Neural cell (in vitro differentiated cells): ENCODE data around the gene EFCAB8. TPM values are rescaled to one million over a fixed set of nuclear protein-coding genes. Genes with fewer than 3 reads are reported as not detected.

Experiments
- H2AFZ ChIP-seq: fragments of 200-600, 300-800 bp; sonication (generic), shearing (Covaris generic); 2 replicates; pipeline ENCODE4 v1.6.0; 2014; ENCODE audit warnings: low read depth, mild to moderate bottlenecking, antibody characterized with exemption, low read length, moderate library complexity
- H3F3A ChIP-seq: fragments of 200-600 bp; shearing (Covaris generic); 2 replicates; pipeline ENCODE4 v1.6.1; 2016; ENCODE audit warnings: mild to moderate bottlenecking, moderate library complexity, mixed read lengths, antibody characterized with exemption, low read length; ENCODE audit not compliant: insufficient read depth, poor library complexity, severe bottlenecking
- H3K27ac ChIP-seq: fragments of 200-600, 300-800 bp; sonication (generic), shearing (Covaris generic); 2 replicates; pipeline ENCODE4 v1.5.1; 2014; ENCODE audit warnings: mild to moderate bottlenecking, low read length, moderate library complexity
- H3K27me3 ChIP-seq: fragments of 300-800, 200-600 bp; sonication (generic), shearing (Covaris generic); 2 replicates; pipeline ENCODE4 v1.6.0; 2014; ENCODE audit warnings: mild to moderate bottlenecking, low read depth, low read length, moderate library complexity; ENCODE audit not compliant: insufficient read depth
- H3K36me3 ChIP-seq: fragments of 300-800, 200-600 bp; sonication (generic), shearing (Covaris generic); 2 replicates; pipeline ENCODE4 v1.5.1; 2014; ENCODE audit warnings: mild to moderate bottlenecking, antibody characterized with exemption, low read length, moderate library complexity; ENCODE audit not compliant: insufficient read depth
- H3K4me2 ChIP-seq: fragments of 300-800, 200-600 bp; sonication (generic), shearing (Covaris generic); 2 replicates; pipeline ENCODE4 v1.6.0; 2014; ENCODE audit warnings: mild to moderate bottlenecking, low read length
- H3K4me3 ChIP-seq: fragments of 300-800, 200-600 bp; sonication (generic), shearing (Covaris generic); 2 replicates; pipeline ENCODE4 v1.5.1; 2014; ENCODE audit warnings: mild to moderate bottlenecking, low read length, moderate library complexity
- H3K79me2 ChIP-seq: fragments of 200-600 bp; shearing (Covaris generic); replicated peaks from 2 replicates; pipeline ENCODE4 v1.6.0; 2014; ENCODE audit warnings: mild to moderate bottlenecking, low read length, moderate library complexity; ENCODE audit not compliant: insufficient read depth
- H3K9ac ChIP-seq: fragments of 300-800, 200-600 bp; sonication (generic), shearing (Covaris generic); 2 replicates; pipeline ENCODE4 v1.6.1; 2016; ENCODE audit warnings: mild to moderate bottlenecking, low read length, mixed read lengths
- H3K9me2 ChIP-seq: fragments of 200-600 bp; shearing (Covaris generic); 2 replicates; pipeline ENCODE4 v1.6.1; 2016; ENCODE audit warnings: mild to moderate bottlenecking, low read length, mixed read lengths; ENCODE audit not compliant: insufficient read depth
- H3K9me3 ChIP-seq: fragments of 200-600, 300-800 bp; sonication (generic), shearing (Covaris generic); 2 replicates; pipeline ENCODE4 v1.6.1; 2016; ENCODE audit warnings: mild to moderate bottlenecking, mixed run types, low read length, moderate library complexity, mixed read lengths
- H4K20me1 ChIP-seq: fragments of 200-600 bp; shearing (Covaris generic); 2 replicates; pipeline ENCODE4 v1.6.1; 2016; ENCODE audit warnings: mild to moderate bottlenecking, mixed run types; ENCODE audit not compliant: insufficient read depth
- CTCF ChIP-seq: fragments of 450-650 bp; IDR thresholded peaks from 2 replicates; pipeline ENCODE4 v1.5.1; 2014; ENCODE audit warnings: antibody characterized with exemption, mild to moderate bottlenecking, moderate library complexity; ENCODE audit not compliant: poor library complexity, severe bottlenecking
- EP300 ChIP-seq: fragments of 450-650 bp; conservative IDR thresholded peaks from 2 replicates; pipeline ENCODE4 v1.6.1; 2014; ENCODE audit warnings: antibody characterized with exemption, mild to moderate bottlenecking, moderate library complexity; ENCODE audit not compliant: poor library complexity, severe bottlenecking
- EZH2 ChIP-seq: fragments of 200-600, 300-800 bp; shearing (Covaris generic), sonication (generic); IDR thresholded peaks from 2 replicates; pipeline ENCODE4 v1.6.1; 2014; ENCODE audit warnings: antibody characterized with exemption, low read length, borderline replicate concordance, mild to moderate bottlenecking; ENCODE audit not compliant: insufficient read depth, poor library complexity, severe bottlenecking
- MXI1 ChIP-seq: fragments of 450-650 bp; conservative IDR thresholded peaks from 2 replicates; pipeline ENCODE4 v1.6.1; 2014; ENCODE audit warnings: antibody characterized with exemption, mild to moderate bottlenecking; ENCODE audit not compliant: poor library complexity, severe bottlenecking
- POLR2AphosphoS5 ChIP-seq: IDR thresholded peaks from 2 replicates; pipeline ENCODE4 v1.6.1; 2012
- RAD21 ChIP-seq: fragments of 450-650 bp; conservative IDR thresholded peaks from 2 replicates; pipeline ENCODE4 v1.6.1; 2014; ENCODE audit warnings: antibody characterized with exemption, mild to moderate bottlenecking, moderate library complexity
- REST ChIP-seq: IDR thresholded peaks from 2 replicates; pipeline ENCODE4 v1.6.1; 2012; ENCODE audit warnings: borderline replicate concordance
- SMC3 ChIP-seq: fragments of 450-650 bp; conservative IDR thresholded peaks from 2 replicates; pipeline ENCODE4 v1.6.1; 2014; ENCODE audit warnings: antibody characterized with exemption, mild to moderate bottlenecking, moderate library complexity; ENCODE audit not compliant: poor library complexity
- TAF1 ChIP-seq: IDR thresholded peaks from 2 replicates; pipeline ENCODE4 v1.6.1; 2012; ENCODE audit warnings: low read depth
- polyA plus RNA-seq: library from polyadenylated mRNA; depleted of rRNA; stranded (reverse); fragments of >200 nt; gene quantifications from 2 replicates; pipeline ENCODE4 v1.2.3, GENCODE V29; 2014

EFCAB8 gene
- polyA plus RNA-seq, 1 donor from 2014 or later: not detected

- Histone ChIP-seq H3K79me2 (no peaks in the 10 kb centered on the region), H3F3A (no peaks in the 10 kb centered on the region), H3K9me3 (peaks cover 8% of the 10 kb centered on the region), H3K4me3 (no peak overlapping the region), H3K27me3 (no peaks in the 10 kb centered on the region), H3K9ac (no peak overlapping the region), H4K20me1 (no peaks in the 10 kb centered on the region), H3K36me3 (no peaks in the 10 kb centered on the region), H2AFZ (no peak overlapping the region), H3K9me2 (no peaks in the 10 kb centered on the region), H3K4me2 (no peak overlapping the region), H3K27ac (no peak overlapping the region)
- TF ChIP-seq EZH2: no peak
- TF ChIP-seq CTCF: no peak
- TF ChIP-seq TAF1: no peak
- no peak for TF ChIP-seq POLR2AphosphoS5
- no peak for TF ChIP-seq SMC3
- TF ChIP-seq RAD21: no peak
- TF ChIP-seq REST: no peak
- no peak for TF ChIP-seq EP300
- TF ChIP-seq MXI1: no peak
Observed at GRCh38 chr20:32993496-32994050, 134.8 kb downstream of the EFCAB8 start.

- Histone ChIP-seq H3K4me2 (no peak overlapping the region), H3K79me2 (no peaks in the 10 kb centered on the region), H3K4me3 (no peak overlapping the region), H3K9ac (no peak overlapping the region), H3K36me3 (no peaks in the 10 kb centered on the region), H4K20me1 (no peaks in the 10 kb centered on the region), H3K9me3 (peaks cover 8% of the 10 kb centered on the region), H2AFZ (no peak overlapping the region), H3K27ac (no peak overlapping the region), H3K9me2 (no peaks in the 10 kb centered on the region), H3F3A (no peaks in the 10 kb centered on the region), H3K27me3 (no peaks in the 10 kb centered on the region)
- TF ChIP-seq POLR2AphosphoS5 (no peak), SMC3 (no peak), EZH2 (no peak), CTCF (no peak), RAD21 (no peak), EP300 (no peak), MXI1 (no peak), TAF1 (no peak), REST (no peak)
Observed at GRCh38 chr20:32995802-32996201, 137.1 kb downstream of the EFCAB8 start.
